A673 (cell line): ENCODE measurements around the gene FUCA1.

ENCODE experiments used
- CTCF ChIP-seq: fragments of 300-800, 200-600 bp; sonication (generic); conservative IDR thresholded peaks from 2 replicates; pipeline ENCODE4 v1.5.1; 2017; ENCODE audit warnings: low read depth, mild to moderate bottlenecking, antibody characterized with exemption, low read length, moderate library complexity, mixed read lengths
- EZH2 ChIP-seq: fragments of 200-600 bp; sonication (generic); IDR thresholded peaks from 2 replicates; pipeline ENCODE4 v1.6.1; 2017; ENCODE audit warnings: borderline replicate concordance, low read depth, mild to moderate bottlenecking, mixed read lengths, antibody characterized with exemption, low read length; ENCODE audit not compliant: poor library complexity, severe bottlenecking

GRCh38 chr1:23911921-23912320, 43.8 kb upstream of the FUCA1 start:
- no peak for TF ChIP-seq EZH2
- no peak for TF ChIP-seq CTCF
